Measurements from ENCODE around the gene C9orf40.

GRCh38 chr9:74951725-74952151, 974 bp downstream of the C9orf40 start:
- TF ChIP-seq CTCF (optimal IDR thresholded peaks at IDR 0.05 in 1 of 3, IDR thresholded peaks at IDR 0.05 in 1 of 3, conservative IDR thresholded peaks at IDR 0.05 in 1 of 3; ENCODE audit: extremely low read depth in 1 of 3, insufficient read depth in 2 of 3, low read length in 3 of 3), result no peak
- no peak for TF ChIP-seq EZH2 (IDR thresholded peaks at IDR 0.05; ENCODE audit: low read length)

All from keratinocyte (primary cell).